Stimulated activated CD8-positive, alpha-beta memory T cell treated with anti-CD3 and anti-CD28 coated beads, Interleukin-15, amount 100 ng/mL, for 1 hour (primary cell): ENCODE data around the gene MYL10.

ENCODE experiments used
- DNase-seq: peaks from one replicate; pipeline ENCODE4 v3.0.0-alpha.2; 2020; ENCODE audit warnings: low read depth

MYL10 gene

DNA sequence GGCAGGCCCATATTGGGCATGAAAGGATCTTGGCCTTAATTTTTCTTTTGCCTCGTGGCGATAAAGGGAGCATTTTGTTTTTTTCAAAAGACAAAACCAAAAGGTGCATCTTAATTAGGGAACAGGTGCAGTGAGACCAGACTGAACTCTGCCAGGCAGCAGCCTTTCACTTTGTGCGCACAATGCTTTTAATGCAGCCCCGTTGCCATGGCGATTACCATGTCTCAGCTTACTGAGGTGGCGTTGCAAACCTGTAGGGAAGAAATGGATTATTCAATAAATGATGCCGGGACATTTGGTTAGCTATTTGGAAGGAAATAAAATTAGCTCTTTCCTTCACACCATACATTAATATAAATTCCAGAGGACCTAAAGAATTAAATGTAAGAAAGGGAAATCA is 61.9 kb downstream of the MYL10 start:
- DNase-seq: no peak

DNA sequence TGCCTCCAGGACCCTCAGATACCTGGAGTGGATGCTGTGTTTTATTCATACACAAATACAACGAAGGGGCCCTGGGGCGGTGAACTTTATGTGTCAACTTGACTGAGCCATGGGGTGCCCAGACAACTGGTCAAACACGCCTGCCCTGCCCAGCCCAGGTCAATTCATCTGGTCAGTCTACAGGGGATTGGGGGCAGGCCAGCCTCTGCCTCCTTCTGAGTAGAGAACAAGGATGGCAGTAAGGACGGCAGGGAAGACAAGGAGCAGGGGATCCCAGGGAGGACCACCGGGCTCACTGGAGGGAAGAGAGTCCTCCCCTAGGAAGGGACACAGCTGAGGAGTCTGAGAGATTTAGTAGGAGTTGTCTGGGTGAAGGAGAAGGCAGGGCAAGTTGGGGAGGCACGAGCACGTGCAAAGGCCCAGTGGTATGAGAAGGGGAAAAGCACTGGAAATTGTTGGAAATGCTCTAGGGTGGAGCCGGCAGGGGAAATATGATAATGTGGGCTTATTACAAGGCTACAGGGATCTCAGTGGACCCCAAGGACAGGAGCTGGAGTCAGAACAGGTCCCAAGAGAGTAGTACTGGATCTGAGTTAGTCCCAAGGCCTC is 63.4 kb downstream of the MYL10 start:
- DNase-seq: no peak

DNA sequence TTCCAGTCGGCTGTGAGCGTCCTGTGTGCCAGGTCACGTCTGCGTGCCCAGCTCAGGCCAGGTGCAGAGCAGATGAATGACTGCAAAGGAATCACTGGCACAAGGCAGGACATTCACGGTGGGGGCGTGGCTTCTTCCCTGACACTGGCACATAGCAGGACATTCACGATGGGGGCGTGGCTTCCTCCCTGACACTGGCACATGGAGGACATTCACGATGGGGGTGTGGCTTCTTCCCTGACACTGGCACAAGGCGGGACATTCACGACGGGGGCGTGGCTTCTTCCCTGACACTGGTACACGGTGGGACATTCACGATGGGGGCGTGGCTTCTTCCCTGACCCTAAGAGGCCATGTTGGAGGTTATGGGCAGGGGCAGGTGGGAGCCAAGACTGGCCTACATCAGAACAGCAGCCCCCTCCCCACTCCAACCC is 64.3 kb downstream of the MYL10 start:
- no peak for DNase-seq

DNA sequence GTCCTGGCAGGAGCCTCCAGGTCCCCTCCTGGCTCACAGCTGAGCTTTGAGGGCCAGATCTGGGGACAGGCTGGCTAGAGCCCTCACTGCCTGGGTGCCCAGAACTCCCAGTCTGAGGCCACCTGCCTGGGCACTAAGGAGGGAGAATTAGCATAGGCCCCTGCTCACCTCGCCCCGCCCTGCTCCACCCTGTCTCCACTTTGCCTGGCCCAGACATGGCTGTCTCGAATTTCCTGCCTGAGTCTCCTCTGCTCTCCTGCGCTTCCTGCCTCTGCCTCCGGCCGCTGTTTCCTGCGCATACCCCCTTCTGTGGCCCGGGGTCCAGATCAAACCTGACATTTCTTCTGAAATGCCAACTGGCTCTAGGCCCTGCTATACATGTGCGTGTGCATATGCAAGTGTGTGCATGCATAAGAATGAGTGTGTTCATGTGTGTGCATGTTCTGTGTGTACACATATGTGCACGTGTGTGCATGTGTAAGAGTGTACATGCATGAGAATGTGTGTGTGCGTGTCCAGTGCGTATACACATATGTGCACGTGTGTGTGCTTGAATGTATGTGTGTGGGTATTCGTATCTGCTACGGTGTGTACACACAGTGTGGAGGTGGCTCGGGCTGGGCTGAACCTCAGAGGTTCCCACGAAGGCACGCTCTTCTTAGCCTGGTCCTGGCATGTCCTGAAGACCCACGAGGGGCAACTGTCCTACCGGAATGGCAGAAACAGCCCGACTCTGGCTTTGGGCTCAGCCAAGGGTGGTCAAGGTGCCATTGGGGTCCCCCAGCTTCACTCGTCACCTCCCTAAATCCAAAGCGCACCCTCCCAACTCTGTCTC is 64.9 kb downstream of the MYL10 start:
- DNase-seq: no peak
